GM23248 (cell line): Measurements from ENCODE around the gene STARD13.

ENCODE experiments used
- EZH2 ChIP-seq: fragments of 200-600 bp; sonication (generic); IDR thresholded peaks from 2 replicates; pipeline ENCODE4 v1.6.1; 2018; ENCODE audit warnings: antibody characterized with exemption, mild to moderate bottlenecking; ENCODE audit not compliant: insufficient read depth, poor library complexity, severe bottlenecking
- EZH2phosphoT487 ChIP-seq: fragments of 200-600 bp; sonication (generic); IDR thresholded peaks from 2 replicates; pipeline ENCODE4 v1.6.1; 2018; ENCODE audit warnings: antibody characterized with exemption, moderate library complexity, mild to moderate bottlenecking, low read depth; ENCODE audit not compliant: insufficient read depth

DNA sequence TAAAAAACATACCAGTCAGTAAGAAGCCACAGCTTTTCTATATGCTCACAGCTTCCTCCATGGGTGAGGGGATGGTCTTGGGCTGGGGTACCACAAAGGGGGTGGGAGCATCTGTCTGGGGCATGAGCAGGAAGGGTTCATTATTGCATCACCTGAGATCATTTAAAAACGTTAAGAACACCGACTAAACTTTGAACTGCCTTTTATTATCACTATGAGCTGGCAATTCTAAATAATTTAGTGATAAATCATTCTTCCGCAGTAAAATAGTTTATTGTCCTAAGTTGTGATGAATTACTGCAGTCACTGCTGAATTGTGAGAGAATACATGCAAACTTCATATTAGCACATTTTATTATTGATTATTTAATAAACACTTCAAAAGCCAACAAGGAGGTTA, 197.8 kb downstream of the STARD13 start:
- TF ChIP-seq EZH2 = no peak
- TF ChIP-seq EZH2phosphoT487 = no peak
